ENCODE measurements around the gene CARNS1.

Gene CARNS1

GRCh38 chr11:67439321-67440228, 24.1 kb downstream of the CARNS1 start:
- H3K27ac ChIP-seq = no peak overlapping the region
- DNase-seq (ENCODE audit: low read depth, low spot score) = no peak

- no peak for DNase-seq (ENCODE audit: low read depth, low spot score)
- H3K27ac ChIP-seq = no peak overlapping the region
Observed at GRCh38 chr11:67440229-67441097, 25.0 kb downstream of the CARNS1 start.

GRCh38 chr11:67441098-67441563, 25.7 kb downstream of the CARNS1 start:
- no peak for DNase-seq (ENCODE audit: low read depth, low spot score)
- H3K27ac ChIP-seq = no peak overlapping the region

- no peak for DNase-seq (ENCODE audit: low read depth, low spot score)
- H3K27ac ChIP-seq = no peak overlapping the region
Observed at GRCh38 chr11:67441731-67442351, 26.4 kb downstream of the CARNS1 start.

- DNase-seq (ENCODE audit: low read depth, low spot score) = no peak
Observed at GRCh38 chr11:67442504-67443404, 27.3 kb downstream of the CARNS1 start.

GRCh38 chr11:67445515-67445914, 30.0 kb downstream of the CARNS1 start:
- H3K27ac ChIP-seq = no peak overlapping the region
- no peak for DNase-seq (ENCODE audit: low read depth, low spot score)

More at GRCh38 chr11:67442504-67443404, 27.3 kb downstream of the CARNS1 start:
- peak overlapping the region; percentile 69 for H3K27ac ChIP-seq

GRCh38 chr11:67448220-67448609, 32.7 kb downstream of the CARNS1 start:
- no peak for DNase-seq (ENCODE audit: low read depth, low spot score)
- no peak overlapping the region for H3K27ac ChIP-seq

- H3K27ac ChIP-seq = no peak overlapping the region
- DNase-seq (ENCODE audit: low read depth, low spot score) = no peak
Observed at GRCh38 chr11:67449116-67449844, 33.8 kb downstream of the CARNS1 start.

GRCh38 chr11:67450796-67451657, 35.5 kb downstream of the CARNS1 start:
- H3K27ac ChIP-seq = no peak overlapping the region
- DNase-seq (ENCODE audit: low read depth, low spot score) = no peak

GRCh38 chr11:67451658-67451976, 36.1 kb downstream of the CARNS1 start:
- H3K27ac ChIP-seq = no peak overlapping the region

GRCh38 chr11:67452141-67452952, 36.9 kb downstream of the CARNS1 start, which contains the start of gene GPR152:
Gene GPR152, minus strand, starts transcription at chr11:67452729. Its CDS starts 5 bp downstream, at chr11:67452724.
- H3K27ac ChIP-seq = no peak within 1 kb of the TSS
- no peak for DNase-seq (ENCODE audit: low read depth, low spot score)

More at GRCh38 chr11:67451658-67451976, 36.1 kb downstream of the CARNS1 start:
- DNase-seq (ENCODE audit: low read depth, low spot score) = no peak

GRCh38 chr11:67453816-67454732, 38.6 kb downstream of the CARNS1 start:
- H3K27ac ChIP-seq = no peak overlapping the region
- DNase-seq (ENCODE audit: low read depth, low spot score) = no peak

- H3K27ac ChIP-seq = no peak within 1 kb of the TSS
- DNase-seq (ENCODE audit: low read depth, low spot score) = no peak
Observed at GRCh38 chr11:67455054-67455453, 39.6 kb downstream of the CARNS1 start, which contains the start of gene CABP4. Gene CABP4, plus strand, starts transcription at chr11:67455354. Its CDS starts 70 bp downstream, at chr11:67455424.

GRCh38 chr11:67456068-67456705, 40.7 kb downstream of the CARNS1 start:
- H3K27ac ChIP-seq = no peak overlapping the region
- no peak for DNase-seq (ENCODE audit: low read depth, low spot score)

GRCh38 chr11:67457453-67457852, 42.0 kb downstream of the CARNS1 start:
- DNase-seq (ENCODE audit: low read depth, low spot score) = no peak
- H3K27ac ChIP-seq = no peak overlapping the region

All from epithelial cell of prostate (primary cell).